ENCODE results near the gene CLCN7.

The CLCN7 gene

GRCh38 chr16:1496464-1496863, 21.6 kb upstream of the CLCN7 start:
- H3K4me3 ChIP-seq (ENCODE audit: low read depth, low read length): no peak overlapping the region
- no peak for TF ChIP-seq CTCF (IDR thresholded peaks at IDR 0.05; ENCODE audit: low read depth, low read length, missing control alignments)
- DNase-seq (ENCODE audit: low read depth): no peak

- no peak for TF ChIP-seq CTCF (IDR thresholded peaks at IDR 0.05; ENCODE audit: low read depth, low read length, missing control alignments)
- no peak overlapping the region for H3K4me3 ChIP-seq (ENCODE audit: low read depth, low read length)
- DNase-seq (ENCODE audit: low read depth): no peak
Measured at GRCh38 chr16:1495889-1496262, 21.0 kb upstream of the CLCN7 start.

GRCh38 chr16:1495211-1495888, 20.5 kb upstream of the CLCN7 start:
- no peak for TF ChIP-seq CTCF (IDR thresholded peaks at IDR 0.05; ENCODE audit: low read depth, low read length, missing control alignments)
- no peak for DNase-seq (ENCODE audit: low read depth)

GRCh38 chr16:1494711-1495110, 19.9 kb upstream of the CLCN7 start:
- peak overlapping the region; percentile 80; the same call in 1 of the 2 replicates for H3K4me3 ChIP-seq (ENCODE audit: low read depth, low read length)
- DNase-seq (ENCODE audit: low read depth): no peak
- no peak for TF ChIP-seq CTCF (IDR thresholded peaks at IDR 0.05; ENCODE audit: low read depth, low read length, missing control alignments)

More at GRCh38 chr16:1495211-1495888, 20.5 kb upstream of the CLCN7 start:
- no peak overlapping the region for H3K4me3 ChIP-seq (ENCODE audit: low read depth, low read length)

GRCh38 chr16:1494129-1494640, 19.4 kb upstream of the CLCN7 start:
- DNase-seq (ENCODE audit: low read depth): no peak
- peak overlapping the region; percentile 80 for H3K4me3 ChIP-seq (ENCODE audit: low read depth, low read length)
- no peak for TF ChIP-seq CTCF (IDR thresholded peaks at IDR 0.05; ENCODE audit: low read depth, low read length, missing control alignments)

GRCh38 chr16:1493746-1494094, 18.9 kb upstream of the CLCN7 start:
- no peak for DNase-seq (ENCODE audit: low read depth)
- TF ChIP-seq CTCF (IDR thresholded peaks at IDR 0.05; ENCODE audit: low read depth, low read length, missing control alignments): no peak
- peak overlapping the region; percentile 80 for H3K4me3 ChIP-seq (ENCODE audit: low read depth, low read length)
